BE2C (cell line): ENCODE measurements around the gene TRPM8.
A peak's percentile ranks its signal among the peaks of the same experiment; 100 is the strongest.

Experiments used
- DNase-seq: peaks from one replicate; pipeline ENCODE4 v3.0.0-alpha.2; 2020
- H3K27me3 ChIP-seq: fragments of 250-450 bp; sonication (Bioruptor Pico); 2 replicates; pipeline ENCODE4 v1.5.1; 2020; ENCODE audit warnings: mild to moderate bottlenecking
- H3K36me3 ChIP-seq: fragments of 250-450 bp; sonication (Bioruptor Pico); 2 replicates; pipeline ENCODE4 v1.5.1; 2020; ENCODE audit warnings: mild to moderate bottlenecking
- H3K4me1 ChIP-seq: fragments of 250-450 bp; sonication (Bioruptor Pico); 2 replicates; pipeline ENCODE4 v1.5.1; 2020
- H3K4me3 ChIP-seq: 2 replicates; pipeline ENCODE4 v1.5.1; 2011; ENCODE audit warnings: low read depth, low read length
- H3K9me3 ChIP-seq: fragments of 250-450 bp; sonication (Bioruptor Pico); 2 replicates; pipeline ENCODE4 v1.5.1; 2020
- TF ChIP-seq, protein P1 (sequence below): IDR thresholded peaks from 2 replicates; pipeline ENCODE4 v1.5.1; 2012; ENCODE audit warnings: mild to moderate bottlenecking, low read depth, low read length

Gene TRPM8

DNA sequence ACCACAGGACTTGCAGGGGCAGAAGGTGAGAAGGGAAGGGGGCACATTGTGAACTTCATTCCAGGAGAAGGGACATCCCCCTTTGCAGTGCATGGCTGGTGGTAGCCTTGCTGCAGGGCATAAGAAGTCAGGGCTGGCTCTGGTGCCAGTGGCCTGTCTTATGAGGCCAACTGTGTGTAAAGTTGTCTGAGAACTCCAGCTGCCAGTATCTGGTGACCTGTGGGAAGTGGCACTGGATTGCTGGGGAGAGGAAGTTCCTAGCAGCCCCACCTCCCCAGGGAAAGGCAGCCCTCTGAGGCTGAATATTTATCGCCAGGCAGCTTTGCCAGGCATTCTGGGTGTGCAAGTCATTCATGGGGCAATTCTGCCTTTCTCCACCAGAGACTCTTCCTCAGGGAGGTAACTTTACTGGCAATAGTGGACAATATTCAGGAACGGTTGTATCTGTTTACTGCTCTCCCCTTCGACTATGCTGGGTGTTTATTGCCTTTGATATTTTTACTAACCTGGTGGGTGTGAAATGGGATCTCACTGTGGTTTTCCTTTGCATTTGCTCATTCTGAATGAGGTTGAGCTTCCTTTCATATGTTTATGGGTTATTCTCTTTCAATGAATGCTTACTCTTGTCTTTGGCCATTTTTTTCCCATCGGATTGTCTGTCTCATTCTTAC is 12.3 kb downstream of the TRPM8 start:
- Histone ChIP-seq H3K9me3 (no peaks in the 10 kb centered on the region), H3K36me3 (no peaks in the 10 kb centered on the region), H3K4me3 (no peak overlapping the region), H3K4me1 (no peaks in the 10 kb centered on the region), H3K27me3 (no peaks in the 10 kb centered on the region)
- TF ChIP-seq, protein P1, sequence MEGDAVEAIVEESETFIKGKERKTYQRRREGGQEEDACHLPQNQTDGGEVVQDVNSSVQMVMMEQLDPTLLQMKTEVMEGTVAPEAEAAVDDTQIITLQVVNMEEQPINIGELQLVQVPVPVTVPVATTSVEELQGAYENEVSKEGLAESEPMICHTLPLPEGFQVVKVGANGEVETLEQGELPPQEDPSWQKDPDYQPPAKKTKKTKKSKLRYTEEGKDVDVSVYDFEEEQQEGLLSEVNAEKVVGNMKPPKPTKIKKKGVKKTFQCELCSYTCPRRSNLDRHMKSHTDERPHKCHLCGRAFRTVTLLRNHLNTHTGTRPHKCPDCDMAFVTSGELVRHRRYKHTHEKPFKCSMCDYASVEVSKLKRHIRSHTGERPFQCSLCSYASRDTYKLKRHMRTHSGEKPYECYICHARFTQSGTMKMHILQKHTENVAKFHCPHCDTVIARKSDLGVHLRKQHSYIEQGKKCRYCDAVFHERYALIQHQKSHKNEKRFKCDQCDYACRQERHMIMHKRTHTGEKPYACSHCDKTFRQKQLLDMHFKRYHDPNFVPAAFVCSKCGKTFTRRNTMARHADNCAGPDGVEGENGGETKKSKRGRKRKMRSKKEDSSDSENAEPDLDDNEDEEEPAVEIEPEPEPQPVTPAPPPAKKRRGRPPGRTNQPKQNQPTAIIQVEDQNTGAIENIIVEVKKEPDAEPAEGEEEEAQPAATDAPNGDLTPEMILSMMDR, result peak; percentile 32; the same call in 1 of the 2 replicates
- peak; percentile 57 for DNase-seq

DNA sequence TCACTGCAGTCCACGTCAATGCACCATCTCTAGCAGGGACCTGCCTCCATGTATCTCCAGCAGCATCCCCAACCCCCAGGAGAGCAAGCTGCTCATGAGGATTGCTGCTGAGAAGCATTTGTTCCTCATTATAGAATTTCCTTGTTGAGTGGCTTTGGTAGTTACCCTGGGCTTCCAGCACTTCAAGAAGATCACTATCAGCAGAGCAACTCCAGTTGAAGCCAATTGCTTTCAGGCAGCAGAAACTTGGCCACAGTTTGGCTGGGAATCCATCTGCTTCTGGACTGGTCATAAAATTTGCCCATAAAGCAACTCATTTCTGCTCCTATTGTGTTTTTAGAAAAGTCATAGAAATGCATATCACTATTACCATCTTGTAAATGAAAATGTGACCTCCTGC is 17.4 kb downstream of the TRPM8 start:
- TF ChIP-seq, protein P1, result no peak
- Histone ChIP-seq H3K4me1 (no peaks in the 10 kb centered on the region), H3K27me3 (no peaks in the 10 kb centered on the region), H3K4me3 (no peak overlapping the region), H3K9me3 (no peaks in the 10 kb centered on the region), H3K36me3 (no peaks in the 10 kb centered on the region)
- DNase-seq, result no peak

GRCh38 chr2:233935426-233935825 is 18.3 kb downstream of the TRPM8 start:
- H3K9me3 ChIP-seq, result no peaks in the 10 kb centered on the region
- TF ChIP-seq, protein P1, result no peak
- H3K27me3 ChIP-seq, result no peaks in the 10 kb centered on the region
- DNase-seq, result no peak
- no peak overlapping the region for H3K4me3 ChIP-seq
- H3K36me3 ChIP-seq, result no peaks in the 10 kb centered on the region
- H3K4me1 ChIP-seq, result no peaks in the 10 kb centered on the region

DNA sequence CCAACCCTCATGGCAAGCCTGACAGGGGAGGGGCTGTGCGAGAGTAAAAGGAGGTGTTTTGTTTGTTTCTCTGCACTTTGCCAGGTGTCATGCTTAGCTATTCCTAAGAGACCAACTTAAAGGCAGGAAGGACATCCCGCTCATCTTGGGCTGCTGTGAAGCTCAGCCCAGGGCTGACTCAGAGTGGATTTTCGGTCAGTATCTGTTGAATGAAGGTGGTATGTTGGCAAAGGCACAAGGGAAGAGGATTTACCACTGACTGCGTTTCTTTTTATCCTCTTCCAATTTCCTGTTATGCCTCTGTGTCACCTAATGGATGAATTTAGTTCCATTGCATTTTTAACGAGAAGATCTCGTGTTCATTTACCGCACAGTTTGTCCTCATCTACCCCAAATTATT is 18.9 kb downstream of the TRPM8 start:
- Histone ChIP-seq H3K9me3 (no peaks in the 10 kb centered on the region), H3K27me3 (no peaks in the 10 kb centered on the region), H3K36me3 (no peaks in the 10 kb centered on the region), H3K4me3 (no peak overlapping the region), H3K4me1 (no peaks in the 10 kb centered on the region)
- TF ChIP-seq, protein P1, result no peak
- no peak for DNase-seq

DNA sequence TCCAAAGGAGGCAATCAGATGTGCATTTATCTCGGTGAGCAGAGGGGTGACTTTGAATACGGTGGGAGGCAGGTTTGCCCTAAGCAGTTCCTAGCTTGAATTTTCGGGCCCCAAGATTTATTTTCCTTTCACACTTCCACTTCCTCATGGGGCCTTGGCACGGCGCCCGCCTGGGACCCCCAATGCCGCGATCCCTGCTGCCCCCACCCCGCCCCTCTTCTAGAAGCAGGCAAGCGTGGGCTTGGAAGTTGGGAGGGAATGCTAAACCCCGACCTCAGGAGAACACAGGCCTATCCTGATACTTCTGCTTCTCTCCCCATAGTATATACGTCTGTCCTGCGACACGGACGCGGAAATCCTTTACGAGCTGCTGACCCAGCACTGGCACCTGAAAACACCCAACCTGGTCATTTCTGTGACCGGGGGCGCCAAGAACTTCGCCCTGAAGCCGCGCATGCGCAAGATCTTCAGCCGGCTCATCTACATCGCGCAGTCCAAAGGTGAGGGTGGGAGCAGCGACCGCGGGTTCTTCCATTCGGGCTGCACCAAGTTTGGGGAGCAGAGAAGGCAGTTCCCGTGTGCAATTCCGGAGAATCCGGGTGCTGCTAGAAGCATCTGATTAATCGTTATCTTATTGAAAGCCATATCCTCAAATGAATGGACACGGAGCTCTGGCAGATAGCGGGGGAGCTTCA is 21.6 kb downstream of the TRPM8 start:
- no peak for DNase-seq
- TF ChIP-seq, protein P1, result no peak
- Histone ChIP-seq H3K9me3 (no peaks in the 10 kb centered on the region), H3K4me3 (no peak overlapping the region), H3K4me1 (no peaks in the 10 kb centered on the region), H3K27me3 (no peaks in the 10 kb centered on the region), H3K36me3 (no peaks in the 10 kb centered on the region)
